ENCODE measurements around the gene TMEM222.

TMEM222 gene

GRCh38 chr1:27333717-27334279 is 11.8 kb downstream of the TMEM222 start:
- Histone ChIP-seq H3K4me1 (no peaks in the 10 kb centered on the region), H3K27me3 (no peaks in the 10 kb centered on the region), H3K36me3 (peaks cover 17% of the 10 kb centered on the region), H3K9me3 (no peaks in the 10 kb centered on the region), H3K4me3 (ENCODE audit: low read depth, low read length) (no peak overlapping the region)
- DNase-seq: no peak
- TF ChIP-seq, protein P1, sequence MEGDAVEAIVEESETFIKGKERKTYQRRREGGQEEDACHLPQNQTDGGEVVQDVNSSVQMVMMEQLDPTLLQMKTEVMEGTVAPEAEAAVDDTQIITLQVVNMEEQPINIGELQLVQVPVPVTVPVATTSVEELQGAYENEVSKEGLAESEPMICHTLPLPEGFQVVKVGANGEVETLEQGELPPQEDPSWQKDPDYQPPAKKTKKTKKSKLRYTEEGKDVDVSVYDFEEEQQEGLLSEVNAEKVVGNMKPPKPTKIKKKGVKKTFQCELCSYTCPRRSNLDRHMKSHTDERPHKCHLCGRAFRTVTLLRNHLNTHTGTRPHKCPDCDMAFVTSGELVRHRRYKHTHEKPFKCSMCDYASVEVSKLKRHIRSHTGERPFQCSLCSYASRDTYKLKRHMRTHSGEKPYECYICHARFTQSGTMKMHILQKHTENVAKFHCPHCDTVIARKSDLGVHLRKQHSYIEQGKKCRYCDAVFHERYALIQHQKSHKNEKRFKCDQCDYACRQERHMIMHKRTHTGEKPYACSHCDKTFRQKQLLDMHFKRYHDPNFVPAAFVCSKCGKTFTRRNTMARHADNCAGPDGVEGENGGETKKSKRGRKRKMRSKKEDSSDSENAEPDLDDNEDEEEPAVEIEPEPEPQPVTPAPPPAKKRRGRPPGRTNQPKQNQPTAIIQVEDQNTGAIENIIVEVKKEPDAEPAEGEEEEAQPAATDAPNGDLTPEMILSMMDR (IDR thresholded peaks at IDR 0.05; ENCODE audit: low read depth, low read length): no peak

DNA sequence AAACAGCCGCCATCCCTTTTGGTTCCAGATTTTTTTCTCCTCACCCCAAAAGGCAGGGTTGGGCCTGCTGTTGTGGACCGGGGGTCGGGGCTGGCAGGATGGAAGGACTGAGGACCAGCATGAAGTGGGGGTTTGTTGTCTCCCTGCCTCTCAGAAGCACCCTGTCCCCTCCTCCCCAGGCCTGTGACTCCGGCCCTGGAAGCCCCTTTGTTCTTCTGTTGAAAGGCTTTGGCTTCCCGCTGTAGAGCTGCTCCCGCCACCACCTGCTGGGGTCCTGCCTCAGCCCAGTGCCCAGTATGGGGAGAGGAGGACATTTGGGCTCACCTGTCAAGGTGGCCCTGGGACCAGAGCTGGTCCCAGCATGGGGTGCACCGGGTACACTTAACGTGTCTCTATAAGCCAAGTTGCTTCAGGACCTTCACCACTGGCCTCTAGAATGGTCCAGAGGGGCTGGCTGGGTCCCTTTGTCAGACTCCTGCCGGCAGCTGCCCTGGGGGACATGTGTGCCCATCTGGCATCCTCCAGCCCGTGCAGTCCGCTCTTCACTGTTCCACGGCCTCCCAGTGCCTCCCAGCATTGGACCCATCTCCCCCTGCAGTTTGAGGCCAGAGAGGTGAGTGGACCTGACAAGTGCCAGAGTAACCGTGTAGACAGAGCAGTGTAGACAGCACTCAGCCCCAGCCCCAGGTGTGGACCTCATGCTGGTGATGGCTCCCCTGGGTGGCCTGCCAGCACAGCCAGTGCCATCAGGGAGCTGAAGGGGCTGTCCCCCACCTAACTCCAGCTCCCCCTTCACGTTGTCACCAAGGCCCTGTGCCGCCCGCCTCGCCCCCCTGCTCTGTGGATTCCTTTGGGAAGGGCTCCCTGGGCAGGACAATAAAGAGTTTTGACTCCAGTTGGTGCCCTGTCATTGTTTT is 13.8 kb downstream of the TMEM222 start:
- Histone ChIP-seq H3K4me1 (no peaks in the 10 kb centered on the region), H3K27me3 (no peaks in the 10 kb centered on the region), H3K9me3 (no peaks in the 10 kb centered on the region), H3K36me3 (peaks cover 17% of the 10 kb centered on the region), H3K4me3 (ENCODE audit: low read depth, low read length) (no peak overlapping the region)
- no peak for DNase-seq
- TF ChIP-seq, protein P1 (IDR thresholded peaks at IDR 0.05; ENCODE audit: low read depth, low read length): no peak

DNA sequence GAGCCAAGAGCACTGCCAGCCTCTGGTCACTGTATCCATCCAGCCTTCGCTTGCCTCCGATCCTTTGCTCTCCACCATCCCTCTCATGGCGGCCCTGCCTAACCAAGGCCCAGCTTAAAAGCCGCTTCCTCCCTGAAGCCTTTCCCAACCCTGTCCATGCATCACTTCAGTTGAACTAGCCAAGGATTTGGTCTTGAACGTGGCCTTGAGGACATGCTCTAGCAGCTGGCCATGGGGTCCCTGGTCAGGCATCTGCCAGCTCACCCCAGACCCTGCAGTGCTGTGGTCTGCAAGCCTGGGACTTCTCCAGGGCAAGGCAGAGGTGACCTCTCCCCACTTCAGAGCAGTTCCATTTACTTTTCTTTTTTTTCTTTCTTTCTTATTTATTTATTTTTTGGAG is 14.8 kb downstream of the TMEM222 start:
- Histone ChIP-seq H3K36me3 (peaks cover 17% of the 10 kb centered on the region), H3K4me1 (no peaks in the 10 kb centered on the region), H3K9me3 (no peaks in the 10 kb centered on the region), H3K4me3 (ENCODE audit: low read depth, low read length) (no peak overlapping the region), H3K27me3 (no peaks in the 10 kb centered on the region)
- no peak for DNase-seq
- TF ChIP-seq, protein P1 (IDR thresholded peaks at IDR 0.05; ENCODE audit: low read depth, low read length): no peak

GRCh38 chr1:27338751-27339150 is 16.8 kb downstream of the TMEM222 start:
- TF ChIP-seq, protein P1 (IDR thresholded peaks at IDR 0.05; ENCODE audit: low read depth, low read length): no peak
- DNase-seq: no peak
- no peaks in the 10 kb centered on the region for H3K27me3 ChIP-seq
- no peak overlapping the region for H3K4me3 ChIP-seq (ENCODE audit: low read depth, low read length)
- H3K36me3 ChIP-seq: peaks cover 14% of the 10 kb centered on the region; the same call in 1 of the 2 replicates
- no peaks in the 10 kb centered on the region for H3K4me1 ChIP-seq
- H3K9me3 ChIP-seq: no peaks in the 10 kb centered on the region

GRCh38 chr1:27339213-27339612 is 17.2 kb downstream of the TMEM222 start:
- Histone ChIP-seq H3K36me3 (peaks cover 9% of the 10 kb centered on the region; the same call in 1 of the 2 replicates), H3K27me3 (no peaks in the 10 kb centered on the region), H3K9me3 (no peaks in the 10 kb centered on the region), H3K4me1 (no peaks in the 10 kb centered on the region), H3K4me3 (ENCODE audit: low read depth, low read length) (no peak overlapping the region)
- no peak for DNase-seq
- TF ChIP-seq, protein P1 (IDR thresholded peaks at IDR 0.05; ENCODE audit: low read depth, low read length): no peak

Measured in BE2C (cell line).